Measurements from ENCODE around the gene DNAJC15. TPM values are rescaled to one million over a fixed set of nuclear protein-coding genes. Genes with fewer than 3 reads are reported as not detected.

The DNAJC15 gene
- total RNA-seq, 2 experiments from 2014 or later, result 12.5 to 15.7 TPM

DNA sequence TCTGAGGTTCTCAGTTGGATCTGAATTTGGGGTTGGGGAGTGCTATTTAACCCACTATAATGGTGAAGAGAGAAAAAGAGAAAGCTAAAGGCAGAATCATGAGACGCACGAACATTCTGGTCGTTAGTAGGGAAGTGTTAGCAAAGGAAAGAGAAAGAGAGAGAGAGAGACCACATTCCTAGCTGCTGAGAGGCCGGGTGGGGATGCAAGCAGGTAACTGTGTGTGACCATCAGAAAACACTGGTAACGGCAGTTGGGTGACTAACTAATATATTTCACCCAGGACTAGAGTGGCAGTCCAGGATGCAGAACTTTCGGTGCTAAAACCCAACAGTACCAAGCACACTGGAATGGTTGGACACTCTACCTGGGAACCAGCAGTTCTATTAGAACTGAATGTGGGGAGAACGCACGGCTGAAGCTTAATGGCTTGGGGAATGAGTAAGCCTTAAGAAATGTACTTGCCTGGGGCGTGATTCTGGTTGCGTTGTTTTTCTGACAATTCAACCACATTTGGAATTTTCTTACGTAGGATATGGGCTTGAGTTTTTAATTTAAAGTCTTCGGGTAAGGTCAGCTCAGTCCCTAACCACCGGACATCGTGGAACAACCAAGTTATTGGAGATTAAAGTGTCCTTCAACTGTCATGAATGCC is 130.2 kb downstream of the DNAJC15 start:
- POLR2A ChIA-PET, result interaction anchor here (0.6 kb wide), 1 partner anchor 161 kb away, joined by 3 read pairs; no protein-coding TSS in a partner anchor
- H3K27me3 Mint-ChIP-seq, result peaks cover 13% of the 10 kb centered on the region
- no peak overlapping the region for H3K27ac Mint-ChIP-seq
- ATAC-seq (ENCODE audit: low read depth) (no peak), DNase-seq (no peak)
- no peak overlapping the region for H3K4me3 Mint-ChIP-seq
- no peaks in the 10 kb centered on the region for H3K9me3 Mint-ChIP-seq
- no peaks in the 10 kb centered on the region for H3K36me3 Mint-ChIP-seq
- no peaks in the 10 kb centered on the region for H3K4me1 Mint-ChIP-seq

- DNase-seq (no peak), ATAC-seq (ENCODE audit: low read depth) (no peak)
- no peak overlapping the region for H3K27ac Mint-ChIP-seq
- POLR2A ChIA-PET, result no interaction called here
- no peaks in the 10 kb centered on the region for H3K9me3 Mint-ChIP-seq
- H3K4me1 Mint-ChIP-seq, result no peaks in the 10 kb centered on the region
- no peak overlapping the region for H3K4me3 Mint-ChIP-seq
- H3K36me3 Mint-ChIP-seq, result no peaks in the 10 kb centered on the region
- H3K27me3 Mint-ChIP-seq, result peaks cover 11% of the 10 kb centered on the region
These were observed 130.8 kb downstream of the DNAJC15 start for GRCh38 chr13:43154156-43154651.

DNA sequence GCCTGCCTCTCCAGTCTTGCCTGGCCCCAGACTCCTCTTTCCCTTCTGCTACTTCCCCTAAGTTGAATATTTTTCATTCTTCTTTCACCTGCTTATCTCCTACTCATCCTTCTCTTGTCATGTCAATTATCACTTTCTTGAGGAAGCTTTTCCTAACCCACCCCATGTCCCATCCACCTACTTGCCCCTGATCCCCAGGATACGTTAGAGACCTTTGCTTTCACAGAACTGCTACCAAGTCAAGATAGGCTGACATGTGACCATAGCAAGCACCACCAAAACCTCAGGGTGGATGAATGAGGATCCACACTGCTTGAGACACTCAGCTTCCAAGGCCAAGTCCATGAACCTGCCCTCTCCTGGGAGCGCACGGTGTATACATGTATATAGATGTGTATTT is 131.5 kb downstream of the DNAJC15 start:
- POLR2A ChIA-PET, result no interaction called here
- H3K4me1 Mint-ChIP-seq, result no peaks in the 10 kb centered on the region
- no peaks in the 10 kb centered on the region for H3K9me3 Mint-ChIP-seq
- DNase-seq (no peak), ATAC-seq (ENCODE audit: low read depth) (no peak)
- H3K4me3 Mint-ChIP-seq, result no peak overlapping the region
- H3K36me3 Mint-ChIP-seq, result no peaks in the 10 kb centered on the region
- H3K27ac Mint-ChIP-seq, result no peak overlapping the region
- peaks cover 6% of the 10 kb centered on the region for H3K27me3 Mint-ChIP-seq

DNA sequence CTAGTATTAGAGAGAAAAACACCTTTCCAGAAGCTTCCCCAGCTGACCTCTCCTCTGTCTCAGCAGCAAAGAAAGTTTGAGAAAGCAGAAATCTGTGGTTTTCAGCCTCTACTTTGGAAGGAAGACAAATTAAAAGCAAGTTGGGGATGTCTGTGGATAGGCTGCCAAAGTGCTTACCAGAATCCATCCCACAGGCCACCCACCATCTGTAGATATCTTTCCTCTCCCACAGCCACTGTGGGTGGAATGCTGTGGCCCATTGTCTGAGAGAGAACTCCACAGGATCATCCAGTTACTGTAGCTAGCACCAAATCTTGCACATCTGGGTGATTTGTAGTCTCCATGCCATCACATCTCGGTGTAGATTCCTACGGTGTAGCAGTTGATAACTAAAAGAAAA is 133.5 kb downstream of the DNAJC15 start:
- Mint-ChIP-seq H3K4me3 (no peak overlapping the region), H3K9me3 (no peaks in the 10 kb centered on the region), H3K27me3 (peaks cover 6% of the 10 kb centered on the region), H3K27ac (no peak overlapping the region), H3K36me3 (no peaks in the 10 kb centered on the region), H3K4me1 (no peaks in the 10 kb centered on the region)
- DNase-seq (no peak), ATAC-seq (ENCODE audit: low read depth) (no peak)
- POLR2A ChIA-PET, result no interaction called here

DNA sequence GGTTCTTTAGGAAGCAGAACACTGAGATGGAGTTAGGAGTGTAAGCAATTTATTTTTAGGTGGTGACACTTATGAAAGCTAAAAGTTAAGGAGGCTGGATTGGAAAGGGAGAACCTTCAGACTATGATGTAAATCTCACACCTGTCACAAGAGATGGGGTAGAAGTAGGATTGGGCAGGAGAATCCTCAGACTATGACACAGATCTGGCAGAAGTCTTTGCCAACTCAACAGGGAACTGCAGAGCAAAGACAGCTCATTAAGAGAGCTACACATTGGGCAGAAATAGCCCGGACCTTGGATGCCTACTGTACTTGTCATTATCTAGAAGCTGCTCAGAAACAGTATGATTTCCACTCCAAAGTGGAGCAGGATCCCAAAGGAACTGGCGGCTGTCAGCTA is 134.4 kb downstream of the DNAJC15 start:
- DNase-seq (no peak), ATAC-seq (ENCODE audit: low read depth) (no peak)
- H3K4me1 Mint-ChIP-seq, result no peaks in the 10 kb centered on the region
- peaks cover 6% of the 10 kb centered on the region for H3K27me3 Mint-ChIP-seq
- H3K36me3 Mint-ChIP-seq, result no peaks in the 10 kb centered on the region
- POLR2A ChIA-PET, result no interaction called here
- H3K27ac Mint-ChIP-seq, result no peak overlapping the region
- no peaks in the 10 kb centered on the region for H3K9me3 Mint-ChIP-seq
- H3K4me3 Mint-ChIP-seq, result no peak overlapping the region

DNA sequence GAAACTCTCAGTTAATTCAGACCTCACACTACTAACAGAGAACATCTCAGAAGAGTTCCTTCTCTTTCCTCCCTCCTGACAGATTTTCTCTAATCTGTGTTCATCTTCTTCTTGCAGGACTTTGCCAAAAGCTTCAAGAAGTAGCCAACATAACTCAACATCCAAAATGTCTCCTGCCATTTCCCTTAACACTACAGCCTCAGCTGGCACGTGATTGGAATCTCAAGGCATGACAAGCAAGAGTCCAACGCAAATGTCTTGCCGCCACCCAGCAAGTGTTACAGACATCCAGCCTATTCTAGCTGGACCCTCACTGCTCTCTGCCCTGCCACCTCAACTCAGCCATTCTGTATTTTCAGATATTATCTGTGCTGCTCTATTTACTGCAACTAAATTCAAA is 135.1 kb downstream of the DNAJC15 start:
- peaks cover 6% of the 10 kb centered on the region for H3K27me3 Mint-ChIP-seq
- no peak for DNase-seq
- H3K4me1 Mint-ChIP-seq, result no peaks in the 10 kb centered on the region
- no peaks in the 10 kb centered on the region for H3K36me3 Mint-ChIP-seq
- no peak overlapping the region for H3K27ac Mint-ChIP-seq
- H3K4me3 Mint-ChIP-seq, result no peak overlapping the region
- ATAC-seq (ENCODE audit: low read depth), result no peak
- POLR2A ChIA-PET, result no interaction called here
- H3K9me3 Mint-ChIP-seq, result no peaks in the 10 kb centered on the region

DNA sequence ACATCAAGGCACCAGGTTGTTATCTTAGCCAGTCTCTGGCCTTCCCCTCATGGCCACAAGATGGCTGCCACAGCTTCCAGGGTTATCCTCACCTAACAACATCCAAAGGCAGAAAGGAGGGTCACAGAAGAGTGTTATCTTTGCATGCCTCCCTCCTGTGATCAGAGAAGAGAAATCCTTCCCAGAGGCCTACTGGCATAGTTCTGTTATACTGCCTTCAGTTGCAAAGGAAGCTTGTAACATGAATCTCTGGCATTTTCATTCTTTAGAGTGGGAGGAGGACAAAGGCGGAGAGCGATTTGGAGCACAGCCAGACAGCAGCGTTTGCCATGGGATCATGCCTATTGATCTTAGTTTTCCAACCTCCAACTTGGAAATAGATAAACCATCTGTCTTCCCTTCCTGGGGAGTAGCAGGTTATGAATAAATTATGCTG is 135.7 kb downstream of the DNAJC15 start:
- Mint-ChIP-seq H3K4me1 (no peaks in the 10 kb centered on the region), H3K27me3 (peaks cover 6% of the 10 kb centered on the region), H3K9me3 (no peaks in the 10 kb centered on the region), H3K4me3 (no peak overlapping the region), H3K27ac (no peak overlapping the region), H3K36me3 (no peaks in the 10 kb centered on the region)
- POLR2A ChIA-PET, result no interaction called here
- no peak for ATAC-seq (ENCODE audit: low read depth)
- no peak for DNase-seq

Other genes with a start within 250 kb of the DNAJC15 start
- not detected for gene FAM216B, start 242.0 kb upstream of the DNAJC15 start, total RNA-seq
- gene EPSTI1, start 31.3 kb upstream of the DNAJC15 start, total RNA-seq, result 10 to 100 TPM; 84.9 to 95.5 TPM

Data from activated naive CD8-positive, alpha-beta T cell treated with anti-CD3 and anti-CD28 coated beads, Interleukin-2, amount 10 ng/mL, durations not matched to agents 7 days and 5 days (primary cell).